Fibroblast of villous mesenchyme (primary cell): ENCODE measurements around the gene SLC30A10. TPM values are rescaled to one million over a fixed set of nuclear protein-coding genes. Genes with fewer than 3 reads are reported as not detected.

Experiments used
- DNase-seq: peaks from one replicate; pipeline ENCODE4 v3.0.0-alpha.2; 2010; ENCODE audit warnings: low read depth
- H3K4me3 ChIP-seq: 2 replicates; pipeline ENCODE4 v1.5.1; 2011; ENCODE audit warnings: low read depth, mild to moderate bottlenecking, low read length
- CTCF ChIP-seq: IDR thresholded peaks from 2 replicates; pipeline ENCODE4 v1.5.1; 2012; ENCODE audit warnings: low read depth, mild to moderate bottlenecking, low read length; ENCODE audit not compliant: insufficient read depth
- total RNA-seq: library from RNA; depleted of rRNA; stranded (reverse); fragments of >200 nt; gene quantifications from 2 replicates; pipeline ENCODE4 v1.2.3, GENCODE V29; 2012

Gene SLC30A10
- total RNA-seq, 1 donor = not detected

- DNase-seq = no peak
- peak overlapping the region; percentile 45 for H3K4me3 ChIP-seq
- no peak for TF ChIP-seq CTCF
Measured at GRCh38 chr1:219927298-219927955, 930 bp downstream of the SLC30A10 start.

GRCh38 chr1:219926363-219926998 lies 1.9 kb downstream of the SLC30A10 start:
- no peak for DNase-seq
- H3K4me3 ChIP-seq = no peak overlapping the region
- TF ChIP-seq CTCF = no peak

DNA sequence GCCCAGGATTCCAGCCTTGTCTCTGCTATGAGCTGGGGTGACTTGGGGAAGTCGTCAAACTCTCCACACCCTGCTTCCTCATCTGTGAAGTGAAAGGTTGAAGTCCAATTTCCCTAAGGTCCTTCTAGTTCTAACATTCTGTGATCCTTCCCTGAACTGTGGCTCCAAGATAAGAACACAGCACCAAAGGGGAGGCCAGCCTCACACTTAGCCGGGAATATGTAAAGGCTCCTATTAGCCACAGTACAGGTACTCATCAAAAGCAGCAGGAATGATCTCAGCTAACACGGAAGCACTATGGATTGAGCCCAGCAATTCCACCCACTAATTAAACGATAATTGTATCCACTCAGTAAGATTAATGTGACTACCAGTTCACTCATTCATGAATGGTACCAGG lies 4.0 kb downstream of the SLC30A10 start:
- no peak overlapping the region for H3K4me3 ChIP-seq
- no peak for DNase-seq

DNA sequence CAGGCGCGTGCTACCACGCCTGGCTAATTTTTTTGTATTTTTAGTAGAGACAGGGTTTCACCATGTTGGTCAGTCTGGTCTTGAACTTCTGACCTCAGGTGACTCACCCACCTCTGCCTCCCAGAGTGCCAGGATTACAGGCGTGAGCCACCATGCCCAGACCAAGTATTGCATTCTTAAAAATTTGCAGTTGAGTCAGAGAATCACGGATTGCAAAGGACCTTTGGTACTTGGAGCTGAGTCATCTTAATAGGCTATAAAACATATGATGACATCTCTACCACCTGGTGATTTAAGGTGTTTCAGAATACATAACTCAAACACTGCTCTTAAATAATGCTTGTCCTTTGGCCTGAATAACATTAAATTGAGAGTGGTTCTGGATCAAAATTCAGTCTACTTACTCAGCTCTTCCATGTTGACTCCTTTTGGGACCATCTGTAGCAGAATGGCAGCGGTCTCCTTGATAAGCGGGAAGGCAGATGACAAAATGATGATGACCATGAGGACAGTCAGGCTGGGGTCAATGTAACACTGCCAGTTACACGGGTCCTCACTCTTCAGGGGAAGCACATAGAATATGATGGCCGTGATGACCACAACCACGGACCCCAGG lies 10.4 kb downstream of the SLC30A10 start:
- H3K4me3 ChIP-seq = no peak overlapping the region
- TF ChIP-seq CTCF = no peak
- no peak for DNase-seq

More for the DNA sequence above, 4.0 kb downstream of the SLC30A10 start:
- no peak for TF ChIP-seq CTCF

DNA sequence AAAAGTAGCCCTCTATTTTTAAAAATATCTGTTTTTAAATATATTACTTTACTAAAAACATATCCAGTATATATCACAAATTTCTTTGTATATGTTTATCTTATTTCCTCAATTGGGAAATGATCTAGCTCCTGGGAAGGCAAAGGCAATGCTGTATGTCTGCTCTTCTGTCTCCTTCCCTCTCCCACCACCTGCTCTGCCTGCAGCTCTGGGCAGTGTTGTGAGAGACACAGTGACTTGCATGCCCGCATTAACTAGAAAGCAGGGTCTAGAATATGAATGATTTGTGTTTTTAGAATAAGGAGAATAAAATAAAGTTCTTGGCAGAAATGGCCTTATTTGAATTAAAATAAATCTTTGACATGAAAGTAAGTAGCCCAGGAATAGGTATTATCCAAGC lies 11.1 kb downstream of the SLC30A10 start:
- no peak for TF ChIP-seq CTCF
- no peak for DNase-seq
- no peak overlapping the region for H3K4me3 ChIP-seq

GRCh38 chr1:219916257-219916656 lies 12.1 kb downstream of the SLC30A10 start:
- DNase-seq = no peak
- H3K4me3 ChIP-seq = no peak overlapping the region
- no peak for TF ChIP-seq CTCF
